Subcutaneous adipose tissue (tissue), 4 donors: Measurements from ENCODE around the gene GLG1. TPM values are rescaled to one million over a fixed set of nuclear protein-coding genes. Genes with fewer than 3 reads are reported as not detected.

Experiments used
- CTCF ChIP-seq: fragments of 450-650 bp; IDR thresholded peaks from one replicate; pipeline ENCODE4 v1.5.1; 2016; ENCODE audit warnings: low read depth, mild to moderate bottlenecking, control low read depth, antibody characterized with exemption, moderate library complexity
- total RNA-seq, 4 donors: library from RNA; depleted of rRNA; stranded (reverse); fragments of >200 nt; gene quantifications; one replicate each; pipeline ENCODE4 v1.1.0, GENCODE V29; 2016

The GLG1 gene
- total RNA-seq, 4 donors from 2014 or later = 138 to 168 (median 150) TPM

- TF ChIP-seq CTCF = no peak
These were observed 129.7 kb downstream of the GLG1 start for GRCh38 chr16:74477226-74477625.

- no peak for TF ChIP-seq CTCF
These were observed 132.5 kb downstream of the GLG1 start for GRCh38 chr16:74474416-74474815.

DNA sequence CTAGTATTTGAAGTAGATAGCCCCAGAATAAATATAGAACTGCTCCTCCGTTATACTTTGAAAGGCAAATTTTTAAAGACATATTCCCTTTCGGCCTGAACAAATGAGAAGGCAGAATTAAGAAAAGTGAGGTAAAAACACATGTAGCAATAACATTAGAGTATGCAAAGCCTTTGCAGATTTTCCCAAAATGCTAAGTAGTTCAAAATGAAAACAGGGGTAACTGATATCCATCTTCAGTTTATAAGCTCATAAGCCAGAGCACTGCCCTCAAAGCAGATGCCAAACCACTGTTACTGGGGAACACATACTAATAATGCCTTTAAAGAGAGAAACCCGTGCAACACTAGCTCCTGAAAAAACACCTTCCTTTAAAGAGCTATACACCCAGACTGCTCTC is 134.4 kb downstream of the GLG1 start:
- no peak for TF ChIP-seq CTCF

DNA sequence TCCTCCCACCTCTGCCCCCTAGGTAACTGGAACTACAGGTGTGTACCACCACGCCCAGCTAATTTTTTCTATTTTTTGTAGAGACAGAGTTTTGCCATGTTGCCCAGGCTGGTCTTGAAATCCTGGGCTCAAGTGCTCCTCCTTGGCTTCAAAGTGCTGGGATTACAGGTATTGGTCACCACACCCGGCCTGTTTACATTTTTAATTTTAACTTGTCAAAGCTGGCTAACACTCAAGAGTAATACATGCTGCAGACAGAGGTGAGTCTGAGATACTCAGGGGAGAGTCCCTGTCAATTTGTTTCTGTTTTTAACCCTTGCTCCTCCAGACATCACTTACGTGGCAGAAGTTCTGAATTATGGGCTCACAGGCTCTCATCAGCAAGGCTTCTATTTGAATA is 134.9 kb downstream of the GLG1 start:
- no peak for TF ChIP-seq CTCF

- no peak for TF ChIP-seq CTCF
These were observed 136.9 kb downstream of the GLG1 start for GRCh38 chr16:74469946-74470478.

- no peak for TF ChIP-seq CTCF
These were observed 137.9 kb downstream of the GLG1 start for GRCh38 chr16:74468807-74469525.

DNA sequence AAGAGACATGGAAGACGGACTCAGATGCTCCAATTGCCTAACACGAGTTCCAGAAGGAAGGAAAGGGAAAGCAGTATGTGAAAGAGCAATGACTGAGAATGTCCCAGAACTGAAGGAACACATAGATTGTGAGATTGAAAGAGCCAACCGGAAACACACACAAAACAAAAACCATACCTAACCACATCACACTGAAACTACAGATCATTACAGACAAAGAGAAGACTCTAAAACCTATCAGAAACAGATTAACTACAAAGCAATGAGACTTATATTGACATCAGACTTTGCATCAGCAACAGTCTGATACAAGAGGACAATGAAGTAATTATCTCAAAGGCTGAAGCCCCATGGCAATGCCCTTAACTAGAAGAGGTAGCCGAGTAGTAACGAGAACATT is 140.0 kb downstream of the GLG1 start:
- TF ChIP-seq CTCF = no peak
